NCI-H748 (cell line): ENCODE results near the gene TMEM242.
"Not testable (repeated sequence)": the region's sequence is repeated elsewhere in the genome, so short reads cannot be mapped to it uniquely, and the experiment has no call there.

Experiments used
- DNase-seq: peaks from one replicate; lab custom pipeline; 2025; ENCODE audit not compliant: unreplicated experiment; lab: John Stamatoyannopoulos, UW

Gene TMEM242

DNA sequence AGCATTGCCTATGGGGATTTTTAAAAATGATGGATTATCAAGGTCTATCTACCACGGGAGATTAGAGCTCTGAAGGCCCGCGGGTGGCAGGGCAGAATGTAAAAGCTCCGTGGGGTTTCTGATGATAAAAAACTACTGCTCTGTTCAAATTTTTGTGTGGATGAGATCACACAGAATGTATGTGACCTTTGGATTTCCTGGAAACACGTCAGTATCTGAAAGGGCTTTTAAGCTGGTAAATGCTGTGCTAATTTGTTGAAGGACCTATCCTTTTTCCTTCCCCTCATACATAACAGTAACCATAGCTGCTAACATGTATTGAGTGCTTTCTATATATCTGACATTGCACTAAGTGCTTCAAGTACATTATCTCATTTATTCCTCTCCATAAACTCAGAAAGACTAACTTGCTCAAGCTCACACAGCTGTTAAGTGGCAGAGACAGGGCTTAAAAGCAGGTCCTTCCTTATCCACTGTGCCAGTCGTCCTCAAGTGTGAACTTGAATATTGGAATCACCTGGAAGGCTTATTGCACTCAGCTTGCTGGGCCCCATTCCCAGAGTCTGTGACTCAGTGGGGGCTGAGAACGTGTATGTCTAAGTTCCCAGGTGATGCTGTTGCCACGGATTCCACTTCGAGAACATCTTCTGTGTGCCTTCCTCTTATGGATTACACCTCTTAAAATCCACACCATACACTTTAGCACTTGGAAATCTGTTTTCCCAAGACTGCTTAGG lies 1.9 kb upstream of the TMEM242 start:
- no peak for DNase-seq

- DNase-seq, result no peak
Observed at GRCh38 chr6:157323966-157324300, 614 bp upstream of the TMEM242 start.

- no peak for DNase-seq
Observed at GRCh38 chr6:157322792-157323254, 496 bp downstream of the TMEM242 start.

DNA sequence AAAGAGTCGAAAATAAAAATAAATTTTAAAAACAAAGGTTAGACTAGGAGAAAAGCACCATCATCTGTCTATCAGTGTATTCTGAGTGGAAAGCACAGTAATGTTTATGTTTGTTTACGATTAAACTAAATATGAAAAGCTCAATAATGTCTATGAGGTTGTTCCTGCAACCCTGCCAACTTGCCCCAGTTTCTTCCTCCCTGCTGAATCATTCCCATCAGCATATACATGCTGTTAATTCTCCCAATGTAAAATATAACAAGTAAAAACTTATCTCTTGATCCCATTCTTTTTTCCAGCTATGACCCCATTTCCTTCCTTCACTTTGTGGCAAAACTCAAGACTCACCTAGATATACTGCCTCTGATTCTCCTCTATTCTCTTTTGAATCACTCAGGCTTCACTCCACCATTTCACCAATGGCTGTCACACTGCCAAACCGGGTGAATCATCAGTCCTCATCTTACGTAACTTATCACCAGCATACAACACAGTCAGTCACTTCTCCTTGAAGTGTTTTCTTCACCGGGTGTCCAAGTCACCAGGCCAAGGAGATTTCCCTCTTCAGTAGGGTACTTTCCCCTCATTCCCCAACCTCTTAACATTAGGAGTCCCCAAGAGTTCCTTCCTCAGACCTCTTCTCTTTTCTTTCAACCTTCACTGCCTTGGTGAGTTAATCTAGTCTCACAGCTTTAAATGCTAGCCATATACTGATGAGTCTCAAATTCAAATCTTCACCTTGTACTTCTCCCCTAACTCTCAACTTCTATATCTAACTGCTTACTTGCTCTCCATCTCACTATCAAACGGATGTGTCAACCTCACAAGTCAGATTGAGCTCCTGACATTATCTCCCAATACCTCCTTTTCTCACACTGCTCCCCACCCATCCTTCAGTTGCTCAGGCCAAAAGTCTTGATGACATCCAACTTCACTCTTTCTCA lies 6.2 kb downstream of the TMEM242 start:
- DNase-seq, result no peak

DNA sequence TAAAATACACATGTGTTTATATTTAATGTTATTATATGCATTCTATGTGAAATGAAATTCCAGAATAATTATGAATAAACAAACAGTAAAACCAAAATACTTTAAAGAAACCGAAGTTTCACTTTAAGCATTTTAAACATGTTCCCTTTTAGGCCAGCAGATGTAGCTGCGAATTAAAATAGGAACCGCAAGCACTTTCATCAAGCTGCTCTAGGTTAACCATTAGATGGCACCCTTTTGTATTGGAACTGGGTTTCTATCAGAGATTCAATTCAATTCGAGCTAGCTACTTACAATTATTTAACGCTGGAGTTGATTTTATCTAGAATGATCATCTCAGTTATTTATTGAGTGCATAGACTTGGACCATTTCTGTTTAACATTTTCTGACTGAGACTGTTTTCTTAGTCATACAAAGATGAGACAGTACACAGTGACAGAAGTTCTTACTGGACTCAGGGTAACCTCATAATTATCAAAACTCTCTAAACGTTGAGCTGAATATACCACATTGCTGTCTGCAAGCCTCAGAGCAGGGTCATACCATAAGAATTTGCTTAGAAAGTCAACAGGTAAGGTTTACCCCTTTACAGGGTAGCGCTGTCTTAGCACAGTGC lies 8.5 kb downstream of the TMEM242 start:
- DNase-seq, result no peak

DNA sequence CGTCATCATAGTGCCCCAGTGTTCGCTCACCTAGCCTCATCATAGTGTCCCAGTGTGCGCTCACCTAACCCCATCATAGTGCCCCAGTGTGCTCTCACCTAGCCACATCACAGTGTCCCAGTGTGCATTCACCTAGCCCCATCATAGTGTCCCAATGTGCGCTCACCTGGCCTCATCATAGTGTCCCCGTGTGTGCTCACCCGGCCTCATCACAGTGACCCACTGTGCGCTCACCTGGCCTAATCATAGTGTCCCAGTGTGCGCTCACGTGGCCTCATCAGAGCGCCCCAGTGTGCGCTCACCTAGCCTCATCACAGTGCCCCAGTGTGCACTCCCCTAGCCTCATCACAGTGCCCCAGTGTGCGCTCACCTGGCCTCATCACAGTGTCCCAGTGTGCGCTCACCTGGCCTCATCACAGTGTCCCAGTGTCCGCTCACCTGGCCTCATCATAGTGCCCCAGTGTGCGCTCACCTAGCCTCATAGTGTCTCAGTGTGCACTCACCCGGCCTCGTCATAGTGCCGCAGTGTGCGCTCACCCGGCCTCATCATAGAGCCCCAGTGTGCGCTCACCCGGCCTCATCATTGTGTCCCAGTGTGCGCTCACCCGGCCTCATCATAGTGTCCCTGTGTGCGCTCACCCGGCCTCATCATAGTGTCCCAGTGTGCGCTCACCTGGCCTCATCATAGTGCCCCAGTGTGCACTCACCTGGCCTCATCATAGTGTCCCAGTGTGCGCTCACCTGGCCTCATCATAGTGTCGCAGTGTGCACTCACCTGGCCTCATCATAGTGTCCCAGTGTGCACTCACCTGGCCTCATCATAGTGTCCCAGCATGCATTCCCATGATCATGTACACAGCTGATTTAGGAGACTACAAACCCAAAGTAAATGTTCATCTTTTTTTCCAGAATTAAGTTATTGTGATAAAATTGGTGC lies 9.5 kb downstream of the TMEM242 start:
- DNase-seq, result no peak

DNA sequence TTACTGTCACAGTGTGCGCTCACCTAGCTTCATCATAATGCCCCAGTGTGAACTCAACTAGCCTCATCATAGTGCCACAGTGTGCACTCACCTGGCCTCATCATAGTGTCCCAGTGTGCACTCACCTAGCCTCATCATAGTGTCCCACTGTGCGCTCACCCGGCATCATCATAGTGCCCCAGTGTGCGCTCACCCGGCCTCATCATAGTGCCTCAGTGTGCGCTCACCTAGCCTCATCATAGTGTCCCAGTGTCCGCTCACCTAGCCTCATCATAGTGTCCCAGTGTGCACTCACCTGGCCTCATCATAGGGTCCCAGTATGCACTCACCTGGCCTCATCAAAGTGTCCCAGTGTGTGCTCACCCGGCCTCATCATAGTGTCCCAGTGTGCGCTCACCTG lies 10.6 kb downstream of the TMEM242 start:
- no peak for DNase-seq

DNA sequence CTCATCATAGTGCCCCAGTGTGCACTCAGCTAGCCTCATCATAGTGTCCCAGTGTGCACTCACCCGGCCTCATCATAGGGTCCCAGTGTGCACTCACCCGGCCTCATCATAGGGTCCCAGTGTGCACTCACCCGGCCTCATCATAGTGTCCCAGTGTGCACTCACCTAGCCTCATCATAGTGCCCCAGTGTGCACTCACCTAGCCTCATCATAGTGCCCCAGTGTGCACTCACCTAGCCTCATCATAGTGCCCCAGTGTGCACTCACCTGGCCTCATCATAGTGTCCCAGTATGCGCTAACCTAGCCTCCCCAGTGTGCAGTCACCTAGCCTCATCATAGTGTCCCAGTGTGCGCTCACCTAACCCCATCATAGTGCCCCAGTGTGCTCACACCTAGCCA lies 12.6 kb downstream of the TMEM242 start:
- not testable (repeated sequence) for DNase-seq

DNA sequence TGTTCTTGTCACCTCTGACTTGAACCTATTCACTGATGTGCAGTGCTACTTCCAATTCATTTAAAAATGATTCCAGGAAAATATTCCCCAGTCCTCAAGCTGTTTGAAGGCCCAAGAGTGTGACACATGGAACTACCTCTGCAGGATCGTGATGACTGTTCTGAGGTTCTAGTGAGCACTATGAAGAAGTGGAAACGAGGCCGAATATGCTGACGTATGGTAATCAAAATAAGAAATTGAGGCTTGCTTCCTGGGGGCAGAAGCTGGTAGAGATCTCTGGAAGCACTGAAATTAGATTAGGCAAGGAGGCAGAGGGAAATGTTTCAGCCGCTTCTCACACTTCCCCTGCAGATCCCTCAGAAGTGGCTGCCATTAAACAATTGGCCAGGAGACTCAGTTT lies 15.7 kb downstream of the TMEM242 start:
- no peak for DNase-seq

DNA sequence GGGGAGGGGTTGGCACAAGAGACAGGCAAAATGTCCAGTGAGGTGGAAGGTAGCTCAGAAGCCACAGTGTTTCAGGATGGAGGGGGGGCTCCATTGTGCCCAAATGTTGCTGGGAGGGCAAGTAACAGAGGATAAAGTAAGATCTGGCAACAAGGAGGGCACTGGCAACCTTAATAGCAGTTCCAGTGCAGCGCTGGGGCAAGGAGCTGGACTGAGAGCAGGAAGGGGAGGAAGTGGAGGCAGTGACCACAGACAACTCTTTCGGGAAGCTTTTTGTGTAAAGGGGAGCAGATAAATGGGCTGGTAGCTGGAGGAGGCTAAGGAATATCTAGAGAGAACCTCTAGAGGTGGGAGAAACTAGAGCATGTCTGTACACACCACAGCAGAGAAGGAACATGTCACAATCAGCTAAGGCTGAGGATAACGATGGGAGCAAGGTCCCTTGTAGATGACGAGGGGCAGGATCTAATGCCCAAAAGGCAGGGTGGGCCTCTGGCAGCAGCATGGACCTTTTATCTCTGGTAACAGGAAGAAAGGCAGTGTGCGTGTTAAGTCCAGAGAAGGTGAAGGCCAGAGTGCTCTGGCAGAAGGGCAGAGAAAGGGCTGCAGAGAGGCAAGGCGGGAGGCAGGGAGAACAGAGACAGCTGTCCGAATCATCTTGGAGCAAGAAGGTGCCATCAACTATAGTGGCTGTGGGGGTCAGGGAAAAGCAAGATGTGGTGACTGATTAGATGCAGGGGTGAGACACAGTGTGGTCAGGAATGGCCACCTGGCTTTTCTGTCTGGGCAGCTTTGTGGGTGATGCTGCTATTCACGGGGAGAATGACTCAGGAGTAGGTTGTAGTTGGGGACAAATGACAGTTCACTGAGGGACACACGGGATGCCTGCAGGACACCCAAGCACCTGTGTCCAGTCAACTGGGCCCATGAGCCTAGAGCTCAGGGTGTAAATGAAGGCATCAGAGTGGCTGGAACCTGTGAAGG lies 17.4 kb downstream of the TMEM242 start:
- no peak for DNase-seq

- DNase-seq, result no peak
Observed at GRCh38 chr6:157304899-157305663, 18.2 kb downstream of the TMEM242 start.

DNA sequence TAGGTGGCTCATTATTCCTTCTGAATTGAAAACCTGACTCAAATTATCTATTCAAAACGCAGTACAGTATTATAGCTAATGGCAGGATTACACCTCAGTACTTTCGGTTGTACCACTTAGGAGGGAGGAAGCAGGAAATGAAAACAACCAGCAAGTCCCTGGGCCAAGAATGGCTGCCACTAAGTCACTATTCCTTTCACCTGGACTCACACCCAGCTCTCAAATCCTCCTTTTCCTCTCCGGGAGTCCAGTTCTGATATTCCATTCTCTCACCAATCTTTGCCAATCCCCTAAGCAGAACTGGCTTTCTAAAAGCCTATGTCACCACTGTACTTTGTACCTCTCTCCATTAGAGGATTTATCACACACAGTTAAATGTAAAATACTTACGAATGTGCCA lies 20.6 kb downstream of the TMEM242 start:
- no peak for DNase-seq

GRCh38 chr6:157300436-157300835 lies 22.9 kb downstream of the TMEM242 start:
- DNase-seq, result no peak

- no peak for DNase-seq
Observed at GRCh38 chr6:157300006-157300405, 23.3 kb downstream of the TMEM242 start.

DNA sequence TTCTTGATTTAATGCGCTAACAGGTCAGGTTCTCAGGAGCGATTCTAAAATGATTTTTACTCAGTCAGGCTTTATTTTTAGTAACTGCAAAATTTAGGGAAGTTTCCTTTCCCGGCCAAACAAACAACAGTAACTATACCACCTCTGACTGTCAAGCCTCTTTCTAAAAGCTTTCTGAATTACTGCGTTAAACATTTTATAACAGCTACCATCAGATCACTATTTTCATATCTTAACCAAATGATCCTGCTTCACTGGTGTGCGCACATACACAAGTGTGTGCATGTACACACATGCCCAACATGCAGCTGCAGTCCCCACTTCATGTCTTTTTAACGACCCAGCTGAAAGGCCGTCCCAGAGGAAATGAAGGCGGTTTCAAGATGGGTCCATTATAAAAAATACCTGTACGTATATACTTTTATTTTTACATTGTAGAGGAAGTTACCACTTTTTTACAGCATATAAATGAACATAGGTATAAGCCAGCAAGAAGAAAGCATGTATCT lies 25.0 kb downstream of the TMEM242 start:
- no peak for DNase-seq

DNA sequence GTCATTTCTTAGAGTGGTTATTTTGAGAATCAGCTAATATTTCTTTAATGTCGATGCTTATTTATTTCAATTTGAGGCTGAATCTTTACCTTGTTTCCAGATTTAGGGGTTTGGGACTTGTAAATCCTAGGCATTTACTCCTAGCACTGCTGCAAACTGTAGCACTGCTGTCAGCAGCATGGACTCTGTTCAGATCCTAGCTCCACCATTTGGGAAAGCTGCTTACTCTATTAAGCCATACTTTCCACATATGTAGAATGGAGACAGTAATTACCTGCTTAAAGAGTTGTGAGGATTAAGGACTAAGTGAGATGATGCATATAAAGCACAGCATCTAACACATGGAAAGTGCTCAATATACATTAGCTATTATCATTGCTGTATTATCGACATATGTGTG lies 28.7 kb downstream of the TMEM242 start:
- DNase-seq, result no peak

- DNase-seq, result no peak
Observed at GRCh38 chr6:157293780-157294179, 29.5 kb downstream of the TMEM242 start.

DNA sequence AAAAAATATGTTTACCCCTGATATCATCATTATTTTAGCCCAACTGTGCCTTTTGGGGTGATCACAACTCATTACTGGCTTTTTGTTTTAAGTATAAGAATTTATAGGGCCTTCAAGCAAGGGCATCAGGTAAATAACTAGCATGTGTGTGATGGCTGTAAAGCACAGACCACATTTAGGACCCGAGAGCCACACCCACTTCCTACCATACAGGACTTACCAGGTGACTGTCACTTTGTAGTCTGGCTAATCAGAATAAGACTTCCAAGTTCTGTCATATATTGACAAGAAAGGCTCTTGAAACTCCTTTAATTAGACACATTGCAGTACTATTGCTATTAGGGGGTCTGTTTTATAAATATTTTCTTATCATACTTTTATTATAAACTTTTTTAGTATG lies 31.1 kb downstream of the TMEM242 start:
- DNase-seq, result no peak

DNA sequence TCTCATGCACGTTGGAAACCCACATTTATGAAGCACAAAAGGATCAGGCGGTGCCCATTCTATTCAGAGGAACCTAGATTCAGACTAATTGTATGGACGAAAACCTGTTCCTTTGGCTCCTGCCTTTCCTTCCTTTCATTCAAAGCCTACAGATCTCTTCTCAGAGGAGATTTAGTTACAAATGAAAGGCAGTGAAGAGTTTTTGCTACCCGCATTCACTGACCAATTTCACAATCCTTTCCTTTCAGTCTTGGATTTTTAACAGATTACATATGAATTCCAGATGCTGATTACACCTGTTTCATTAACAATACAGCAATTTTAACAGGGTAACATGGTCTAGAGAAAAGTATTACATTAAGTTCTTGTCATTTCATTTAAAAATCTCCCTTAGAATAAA lies 32.0 kb downstream of the TMEM242 start:
- DNase-seq, result no peak
